Liver (tissue), 10 donors: ENCODE results near the gene HMGN4. TPM values are rescaled to one million over a fixed set of nuclear protein-coding genes. Genes with fewer than 3 reads are reported as not detected.

Experiments
- DNase-seq: peaks from one replicate; pipeline ENCODE4 v3.0.0-alpha.2; 2017; ENCODE audit warnings: low spot score
- H3K27ac ChIP-seq, 2 donors: one replicate each; pipeline ENCODE4 v1.7.0; 2013; ENCODE audit warnings: inconsistent platforms in 2 of 2, low read length in 2 of 2, control low read depth in 1 of 2, low read depth in 1 of 2, mild to moderate bottlenecking in 1 of 2
- H3K27me3 ChIP-seq, 4 donors: one replicate each; pipeline versions ENCODE4 v1.6.1 to v1.7.0; 2013; ENCODE audit warnings: low read length in 3 of 4, inconsistent platforms in 1 of 4, mild to moderate bottlenecking in 1 of 4, moderate library complexity in 1 of 4; ENCODE audit not compliant: control insufficient read depth in 4 of 4, insufficient read depth in 4 of 4
- H3K36me3 ChIP-seq, 4 donors: one replicate each; pipeline versions ENCODE4 v1.6.1 to v1.7.0; 2013; ENCODE audit warnings: low read length in 3 of 4, mild to moderate bottlenecking in 3 of 4, low read depth in 1 of 4, moderate library complexity in 1 of 4; ENCODE audit not compliant: control insufficient read depth in 4 of 4, insufficient read depth in 3 of 4
- H3K4me1 ChIP-seq, 4 donors: one replicate each; pipeline versions ENCODE4 v1.6.1 to v1.7.0; 2013; ENCODE audit warnings: low read length in 3 of 4, mild to moderate bottlenecking in 3 of 4, moderate library complexity in 1 of 4; ENCODE audit not compliant: control insufficient read depth in 4 of 4, insufficient read depth in 4 of 4
- H3K4me3 ChIP-seq, 3 donors: one replicate each; pipeline versions ENCODE4 v1.6.1 to v1.7.0; 2013; ENCODE audit warnings: low read length in 3 of 3, control low read depth in 1 of 3, low read depth in 1 of 3, mild to moderate bottlenecking in 1 of 3
- H3K9ac ChIP-seq, 2 donors: one replicate each; pipeline ENCODE4 v1.7.0; 2013; ENCODE audit warnings: low read length in 2 of 2, mild to moderate bottlenecking in 2 of 2, moderate library complexity in 2 of 2, control low read depth in 1 of 2, low read depth in 1 of 2
- H3K9me3 ChIP-seq, 4 donors: one replicate each; pipeline versions ENCODE4 v1.6.1 to v1.7.0; 2013; ENCODE audit warnings: low read length in 3 of 4; ENCODE audit not compliant: control insufficient read depth in 4 of 4
- ATF3 ChIP-seq: IDR thresholded peaks from 2 replicates; pipeline ENCODE4 v1.6.1; 2016; ENCODE audit warnings: antibody characterized with exemption
- CTCF ChIP-seq: fragments of 150-350 bp; IDR thresholded peaks from 2 replicates; pipeline ENCODE4 v1.5.1; 2017; ENCODE audit warnings: improper control_type of control experiment, low read depth, low read length; ENCODE audit not compliant: missing input control
- FOXA1 ChIP-seq: IDR thresholded peaks from 2 replicates; pipeline ENCODE4 v1.6.1; 2016; ENCODE audit warnings: antibody characterized with exemption
- GABPA ChIP-seq, 2 donors: IDR thresholded peaks in 1 of 2; conservative IDR thresholded peaks in 1 of 2; 2 replicates each; pipeline ENCODE4 v1.6.1; 2016; ENCODE audit warnings: antibody characterized with exemption in 2 of 2, mild to moderate bottlenecking in 1 of 2, moderate library complexity in 1 of 2
- HNF4A ChIP-seq, 2 donors: conservative IDR thresholded peaks; 2 replicates each; pipeline ENCODE4 v1.6.1; 2016; ENCODE audit warnings: antibody characterized with exemption in 2 of 2, mild to moderate bottlenecking in 2 of 2
- JUND ChIP-seq, 2 donors: IDR thresholded peaks; 2 replicates each; pipeline ENCODE4 v1.6.1; 2016; ENCODE audit warnings: antibody characterized with exemption in 2 of 2
- MAX ChIP-seq: IDR thresholded peaks from 2 replicates; pipeline ENCODE4 v1.6.1; 2016; ENCODE audit warnings: antibody characterized with exemption
- RAD21 ChIP-seq, 2 donors: IDR thresholded peaks; 2 replicates each; pipeline ENCODE4 v1.6.1; 2016; ENCODE audit warnings: antibody characterized with exemption in 2 of 2, mild to moderate bottlenecking in 2 of 2
- RXRA ChIP-seq, 2 donors: IDR thresholded peaks; 2 replicates each; pipeline ENCODE4 v1.6.1; 2017 to 2018; ENCODE audit warnings: antibody characterized with exemption in 2 of 2, mild to moderate bottlenecking in 1 of 2
- SP1 ChIP-seq: IDR thresholded peaks from 2 replicates; pipeline ENCODE4 v1.6.1; 2018; ENCODE audit warnings: antibody characterized with exemption, mild to moderate bottlenecking
- TAF1 ChIP-seq: conservative IDR thresholded peaks from 2 replicates; pipeline ENCODE4 v1.6.1; 2016; ENCODE audit warnings: antibody characterized with exemption, mild to moderate bottlenecking
- YY1 ChIP-seq: IDR thresholded peaks from 2 replicates; pipeline ENCODE4 v1.6.1; 2016; ENCODE audit warnings: antibody characterized with exemption, mild to moderate bottlenecking
- WGBS: extraction: QIAGEN DNeasy Blood & Tissue Kit; methylation state at CpG from one replicate; pipeline ENCODE4 v1.1.7; 2013; 5-methylcytosine and 5-hydroxymethylcytosine counted together
- polyA plus RNA-seq, 2 donors: library from polyadenylated mRNA; stranded (reverse) in 1 of 2; unstranded in 1 of 2; fragments of 200-250 nt in 1 of 2; fragments of >200 nt in 1 of 2; fragmentation: Nextera tagmentation in 1 of 2; extraction: Ambion mirVana in 1 of 2; gene quantifications; one replicate each; pipeline versions ENCODE4 v1.2.1 to v1.2.3, GENCODE V29; 2013 to 2015
- small RNA-seq: library from RNA; depleted of rRNA; stranded (forward); fragments of <200 nt; gene quantifications from one replicate; pipeline ENCODE3, GENCODE V24; 2014
- total RNA-seq, 2 donors: library from RNA; depleted of rRNA; stranded (reverse); fragments of >200 nt; gene quantifications; one replicate each; pipeline ENCODE4 v1.2.3, GENCODE V29; 2014
- donor health status: healthy.
- donor health status: healthy.
- donor health status: healthy.
- donor health status: healthy.
- donor health status: healthy.

The HMGN4 gene
- total and polyA plus RNA-seq, 4 donors, result 8.2 to 13.3 (median 10.1) TPM

GRCh38 chr6:26594730-26595632, 56.8 kb downstream of the HMGN4 start:
- peaks cover 0 to 10% (median 1%) of the 10 kb centered on the region in 4 donors for H3K27me3 ChIP-seq
- peaks cover 6 to 17% (median 10%) of the 10 kb centered on the region in 4 donors for H3K36me3 ChIP-seq
- peak overlapping the region in 1 of 2 donors; percentile 25 for H3K9ac ChIP-seq
- TF ChIP-seq SP1, result no peak
- no peak for TF ChIP-seq YY1
- no peaks in the 10 kb centered on the region for H3K9me3 ChIP-seq
- peaks cover 5 to 23% (median 13%) of the 10 kb centered on the region in 4 donors for H3K4me1 ChIP-seq
- H3K4me3 ChIP-seq, result peak overlapping the region in 1 of 3 donors; percentile 79
- DNase-seq, result no peak
- 26% methylated on average over 23 of the region's 23 CpGs for WGBS
- H3K27ac ChIP-seq, result peak overlapping the region in 1 of 2 donors; percentile 80

- DNase-seq, result peak; percentile 92
- WGBS, result under 1% methylated on average over 39 of the region's 39 CpGs
- peaks cover 6 to 17% (median 11%) of the 10 kb centered on the region in 4 donors for H3K36me3 ChIP-seq
- peak overlapping the region; percentile 26 to 57 for H3K9ac ChIP-seq
- H3K27me3 ChIP-seq, result peaks cover 0 to 10% (median 1%) of the 10 kb centered on the region in 4 donors
- TF ChIP-seq TAF1 (peak; percentile 47), MAX (peak; percentile 52), FOXA1 (no peak), GABPA (IDR thresholded peaks at IDR 0.05 in 1 of 2, conservative IDR thresholded peaks at IDR 0.05 in 1 of 2) (no peak), RXRA (IDR thresholded peaks at IDR 0.05) (peak in 1 of 2 donors; percentile 26), ATF3 (no peak), YY1 (peak; percentile 19), SP1 (peak; percentile 24), JUND (IDR thresholded peaks at IDR 0.05) (no peak), CTCF (peak; percentile 87), HNF4A (conservative IDR thresholded peaks at IDR 0.05) (peak in 1 of 2 donors; percentile 21), RAD21 (IDR thresholded peaks at IDR 0.05) (peak; percentile 88 to 91)
- peak overlapping the region; percentile 69 to 80 for H3K27ac ChIP-seq
- H3K4me3 ChIP-seq, result peak overlapping the region; percentile 47 to 79 (median 56)
- peaks cover 5 to 23% (median 13%) of the 10 kb centered on the region in 4 donors for H3K4me1 ChIP-seq
- no peaks in the 10 kb centered on the region for H3K9me3 ChIP-seq
Observed at GRCh38 chr6:26595669-26596269, 57.6 kb downstream of the HMGN4 start.

Small RNAs within 50 kb of the gene (small RNA-seq; reads per million reads assigned to genes)
- not detected for gene RNU6-502P

Other genes starting within 250 kb of the HMGN4 start
- gene BTN3A2, start 173.2 kb upstream of the HMGN4 start, total RNA-seq, result 10 to 100 TPM in 1 of 2 donors, 1 to 10 TPM in 1; 7.4 to 13.7 TPM
- gene BTN3A2, start 173.2 kb upstream of the HMGN4 start, polyA plus RNA-seq, result 1 to 10 TPM; 6.2 to 8.5 TPM
- 1 to 10 TPM; 1.2 to 3.2 TPM for gene BTN2A2, start 155.3 kb upstream of the HMGN4 start, total RNA-seq
- 1 to 10 TPM; 1.7 to 2.4 TPM for gene BTN2A2, start 155.3 kb upstream of the HMGN4 start, polyA plus RNA-seq
- 10 to 100 TPM in 1 of 2 donors, 1 to 10 TPM in 1; 6.1 to 17.1 TPM for gene BTN3A1, start 136.1 kb upstream of the HMGN4 start, total RNA-seq
- 1 to 10 TPM; 2.3 to 6.4 TPM for gene BTN3A1, start 136.1 kb upstream of the HMGN4 start, polyA plus RNA-seq
- 10 to 100 TPM in 1 of 2 donors, 1 to 10 TPM in 1; 3.2 to 11.6 TPM for gene BTN3A3, start 97.9 kb upstream of the HMGN4 start, total RNA-seq
- 1 to 10 TPM; 2.2 to 5.9 TPM for gene BTN3A3, start 97.9 kb upstream of the HMGN4 start, polyA plus RNA-seq
- gene BTN2A1, start 80.4 kb upstream of the HMGN4 start, total RNA-seq, result 1 to 10 TPM; 4.8 to 5.5 TPM
- gene BTN2A1, start 80.4 kb upstream of the HMGN4 start, polyA plus RNA-seq, result 1 to 10 TPM; 2.7 to 5.9 TPM
- gene BTN1A1, start 38.1 kb upstream of the HMGN4 start, total RNA-seq, result not detected
- gene BTN1A1, start 38.1 kb upstream of the HMGN4 start, polyA plus RNA-seq, result under 1 TPM in 1 of 2 donors, not detected in 1; 0.06 TPM
- gene ABT1, start 58.6 kb downstream of the HMGN4 start, total RNA-seq, result 10 to 100 TPM in 1 of 2 donors, 1 to 10 TPM in 1; 9.2 to 13.0 TPM
- gene ABT1, start 58.6 kb downstream of the HMGN4 start, polyA plus RNA-seq, result 10 to 100 TPM in 1 of 2 donors, 1 to 10 TPM in 1; 8.3 to 10.7 TPM
- gene ZNF322, start 121.4 kb downstream of the HMGN4 start, total RNA-seq, result 1 to 10 TPM; 6.7 to 6.9 TPM
- gene ZNF322, start 121.4 kb downstream of the HMGN4 start, polyA plus RNA-seq, result 1 to 10 TPM; 3.3 to 9.0 TPM